ENCODE measurements around the gene CHRNA5. TPM values are rescaled to one million over a fixed set of nuclear protein-coding genes. Genes with fewer than 3 reads are reported as not detected.
"Not testable (repeated sequence)": the region's sequence is repeated elsewhere in the genome, so short reads cannot be mapped to it uniquely, and the experiment has no call there.

The CHRNA5 gene
- total and polyA plus RNA-seq, 2 experiments from 2014 or later: 0.24 to 1.3 TPM

DNA sequence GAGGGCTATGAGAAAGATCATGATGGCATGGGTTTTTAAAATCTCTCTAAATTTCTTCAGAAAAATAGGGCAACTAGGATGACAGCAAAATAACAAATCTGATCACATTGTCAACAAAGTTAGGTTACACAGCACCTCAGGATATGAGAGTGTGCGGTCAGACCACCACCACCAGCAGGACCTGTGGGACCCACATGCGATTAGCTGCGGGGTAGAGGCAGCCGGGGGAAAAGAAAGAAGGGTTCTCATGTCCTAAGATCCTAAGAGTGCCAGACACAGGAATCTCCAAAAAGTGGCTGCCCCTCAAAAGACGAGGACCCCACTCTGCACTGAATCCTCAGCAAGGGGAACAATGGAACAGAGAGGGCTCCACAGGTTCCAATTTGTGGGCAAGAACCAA, 39.9 kb downstream of the CHRNA5 start:
- H3K4me1 ChIP-seq (ENCODE audit: insufficient read depth): no peaks in the 10 kb centered on the region
- H3K9me2 ChIP-seq (ENCODE audit: insufficient read depth): no peaks in the 10 kb centered on the region
- H3K36me3 ChIP-seq (ENCODE audit: low read depth): no peaks in the 10 kb centered on the region
- H3K4me2 ChIP-seq (ENCODE audit: unreplicated experiment): no peak overlapping the region
- in situ Hi-C loops (cut with MboI): no loop called here
- no peak overlapping the region for H3K9ac ChIP-seq
- TF ChIP-seq EZH2 (IDR thresholded peaks at IDR 0.05; ENCODE audit: insufficient read depth, poor library complexity, severe bottlenecking): no peak
- no peak for TF ChIP-seq EZH2phosphoT487 (IDR thresholded peaks at IDR 0.05; ENCODE audit: insufficient read depth, low read depth)
- no peaks in the 10 kb centered on the region for H4K20me1 ChIP-seq (ENCODE audit: insufficient read depth)
- H3K27ac ChIP-seq: no peak overlapping the region
- no peak overlapping the region for H2AFZ ChIP-seq
- DNase-seq: no peak
- no peak overlapping the region for H3K4me3 ChIP-seq
- peaks cover 13% of the 10 kb centered on the region; the same call in 1 of the 2 replicates for H3K27me3 ChIP-seq (replicated peaks; ENCODE audit: insufficient read depth)
- H3F3A ChIP-seq (ENCODE audit: insufficient read depth): no peaks in the 10 kb centered on the region
- H3K79me2 ChIP-seq (ENCODE audit: insufficient read depth): no peaks in the 10 kb centered on the region
- 87% methylated on average over 5 of the region's 5 CpGs for WGBS, 2 experiments (ENCODE audit: low coverage in 1 of 2, low lambda C conversion rate in 2 of 2, missing lambda C conversion rate in 2 of 2)
- H3K9me3 ChIP-seq (ENCODE audit: low read depth): no peaks in the 10 kb centered on the region

DNA sequence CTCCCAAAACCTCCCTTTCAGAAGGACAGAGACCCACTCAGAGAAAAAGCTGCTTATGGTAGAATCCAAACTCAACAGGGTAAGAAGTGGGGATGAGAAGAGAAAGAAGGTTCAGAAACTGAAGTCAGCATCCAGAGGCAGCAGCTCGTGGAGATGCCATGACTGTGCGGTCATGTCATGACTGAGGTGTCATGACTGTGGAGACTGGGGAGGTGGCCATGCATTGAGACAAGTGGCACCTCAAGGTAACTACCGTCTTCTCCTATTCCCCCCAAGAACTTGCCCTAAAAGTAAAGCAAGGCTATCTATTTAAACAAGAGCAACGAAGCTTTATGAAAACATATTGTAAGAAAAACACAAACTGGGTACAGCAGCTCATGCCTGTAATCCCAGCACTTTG, 40.4 kb downstream of the CHRNA5 start:
- Histone ChIP-seq H3K36me3 (ENCODE audit: low read depth) (no peaks in the 10 kb centered on the region), H3K79me2 (ENCODE audit: insufficient read depth) (no peaks in the 10 kb centered on the region), H3K9me2 (ENCODE audit: insufficient read depth) (no peaks in the 10 kb centered on the region), H2AFZ (no peak overlapping the region), H3K9ac (no peak overlapping the region), H3K27me3 (replicated peaks; ENCODE audit: insufficient read depth) (peaks cover 13% of the 10 kb centered on the region; the same call in 1 of the 2 replicates), H3K4me3 (no peak overlapping the region), H3K27ac (no peak overlapping the region), H3F3A (ENCODE audit: insufficient read depth) (no peaks in the 10 kb centered on the region), H4K20me1 (ENCODE audit: insufficient read depth) (no peaks in the 10 kb centered on the region), H3K4me2 (ENCODE audit: unreplicated experiment) (no peak overlapping the region), H3K9me3 (ENCODE audit: low read depth) (no peaks in the 10 kb centered on the region), H3K4me1 (ENCODE audit: insufficient read depth) (no peaks in the 10 kb centered on the region)
- DNase-seq: no peak
- WGBS, 2 experiments (ENCODE audit: low coverage in 1 of 2, low lambda C conversion rate in 2 of 2, missing lambda C conversion rate in 2 of 2): 61 to 67% methylated on average over 4 of the region's 4 CpGs
- in situ Hi-C loops (cut with MboI): no loop called here
- TF ChIP-seq EZH2phosphoT487 (IDR thresholded peaks at IDR 0.05; ENCODE audit: insufficient read depth, low read depth) (no peak), EZH2 (IDR thresholded peaks at IDR 0.05; ENCODE audit: insufficient read depth, poor library complexity, severe bottlenecking) (no peak)

DNA sequence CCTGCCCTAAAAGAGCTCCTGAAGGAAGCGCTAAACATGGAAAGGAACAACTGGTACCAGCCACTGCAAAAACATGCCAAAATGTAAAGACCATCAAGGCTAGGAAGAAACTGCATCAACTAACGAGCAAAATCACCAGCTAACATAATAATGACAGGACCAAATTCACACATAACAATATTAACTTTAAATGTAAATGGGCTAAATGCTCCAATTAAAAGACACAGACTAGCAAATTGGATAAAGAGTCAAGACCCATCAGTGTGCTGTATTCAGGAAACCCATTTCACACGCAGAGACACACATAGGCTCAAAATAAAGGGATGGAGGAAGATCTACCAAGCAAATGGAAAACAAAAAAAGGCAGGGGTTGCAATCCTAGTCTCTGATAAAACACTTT, 44.2 kb downstream of the CHRNA5 start:
- H4K20me1 ChIP-seq (ENCODE audit: insufficient read depth); H3K9me3 ChIP-seq (ENCODE audit: low read depth); H3K4me2 ChIP-seq (ENCODE audit: unreplicated experiment); H3F3A ChIP-seq (ENCODE audit: insufficient read depth); H2AFZ ChIP-seq; H3K36me3 ChIP-seq (ENCODE audit: low read depth); H3K79me2 ChIP-seq (ENCODE audit: insufficient read depth); H3K4me3 ChIP-seq; H3K9ac ChIP-seq; H3K4me1 ChIP-seq (ENCODE audit: insufficient read depth); H3K9me2 ChIP-seq (ENCODE audit: insufficient read depth); H3K27me3 ChIP-seq (replicated peaks; ENCODE audit: insufficient read depth); DNase-seq; H3K27ac ChIP-seq; in situ Hi-C loops (cut with MboI): not testable (repeated sequence)
- 48 to 49% methylated on average over 3 of the region's 3 CpGs for WGBS, 2 experiments (ENCODE audit: low coverage in 1 of 2, low lambda C conversion rate in 2 of 2, missing lambda C conversion rate in 2 of 2)

DNA sequence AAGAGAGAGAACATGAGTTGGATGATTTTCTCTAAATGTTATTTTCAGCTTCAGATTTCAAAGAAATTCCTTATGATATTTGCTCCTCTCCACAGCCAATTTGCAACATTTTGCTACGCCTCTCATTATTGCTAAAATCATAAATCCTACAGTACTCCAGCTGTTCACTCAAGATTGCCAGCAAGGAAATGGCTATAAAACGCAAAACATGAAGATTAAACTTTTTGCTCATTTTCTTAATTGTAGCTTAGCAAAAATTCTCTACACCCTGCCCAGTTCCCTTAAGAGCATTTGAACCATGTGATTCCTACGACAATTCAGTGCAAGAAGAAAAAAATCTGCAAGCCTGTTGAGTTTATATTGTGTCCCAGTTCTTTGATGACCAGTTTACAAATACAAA, 48.7 kb downstream of the CHRNA5 start:
- no peaks in the 10 kb centered on the region for H3K9me2 ChIP-seq (ENCODE audit: insufficient read depth)
- H3K4me1 ChIP-seq (ENCODE audit: insufficient read depth): peaks cover 6% of the 10 kb centered on the region; the same call in 1 of the 2 replicates
- H3K79me2 ChIP-seq (ENCODE audit: insufficient read depth): no peaks in the 10 kb centered on the region
- no peak overlapping the region for H3K4me2 ChIP-seq (ENCODE audit: unreplicated experiment)
- H3K36me3 ChIP-seq (ENCODE audit: low read depth): no peaks in the 10 kb centered on the region
- H3K9ac ChIP-seq: no peak overlapping the region
- H3F3A ChIP-seq (ENCODE audit: insufficient read depth): peaks cover 6% of the 10 kb centered on the region
- H3K27me3 ChIP-seq (replicated peaks; ENCODE audit: insufficient read depth): peaks cover 2% of the 10 kb centered on the region; the same call in 1 of the 2 replicates
- TF ChIP-seq EZH2 (IDR thresholded peaks at IDR 0.05; ENCODE audit: insufficient read depth, poor library complexity, severe bottlenecking) (no peak), EZH2phosphoT487 (IDR thresholded peaks at IDR 0.05; ENCODE audit: insufficient read depth, low read depth) (no peak)
- H3K4me3 ChIP-seq: no peak overlapping the region
- DNase-seq: no peak
- no peak overlapping the region for H3K27ac ChIP-seq
- H3K9me3 ChIP-seq (ENCODE audit: low read depth): no peaks in the 10 kb centered on the region
- WGBS, 2 experiments (ENCODE audit: low coverage in 1 of 2, low lambda C conversion rate in 2 of 2, missing lambda C conversion rate in 2 of 2): 6 to 10% methylated on average over 3 of the region's 3 CpGs
- H2AFZ ChIP-seq: no peak overlapping the region
- no peaks in the 10 kb centered on the region for H4K20me1 ChIP-seq (ENCODE audit: insufficient read depth)
- in situ Hi-C loops (cut with MboI): no loop called here

DNA sequence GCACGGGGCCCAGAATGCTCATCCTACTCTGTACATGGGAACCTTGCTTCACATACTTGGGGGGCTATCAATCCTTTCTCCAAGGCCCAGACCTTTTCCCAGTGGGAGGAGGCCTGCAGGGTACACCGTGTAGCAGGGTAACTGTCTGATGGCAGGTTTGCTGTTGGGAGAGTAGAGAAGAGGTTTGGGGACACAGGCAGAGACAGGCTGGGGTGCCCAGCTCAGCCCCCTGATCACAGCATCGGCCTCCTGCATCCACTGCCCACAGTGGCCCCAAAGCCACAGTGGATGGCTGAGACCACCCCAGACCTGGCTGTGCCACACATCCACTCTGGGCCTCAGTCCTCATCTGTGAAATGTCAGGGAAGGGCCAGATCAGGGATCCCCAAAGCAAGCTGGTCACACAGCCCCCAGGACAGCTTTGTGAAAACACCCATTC, 49.9 kb downstream of the CHRNA5 start:
- Histone ChIP-seq H3K9ac (no peak overlapping the region), H3K4me2 (ENCODE audit: unreplicated experiment) (no peak overlapping the region), H3K4me3 (no peak overlapping the region), H3K27me3 (replicated peaks; ENCODE audit: insufficient read depth) (peaks cover 14% of the 10 kb centered on the region), H3K4me1 (ENCODE audit: insufficient read depth) (peaks cover 6% of the 10 kb centered on the region; the same call in 1 of the 2 replicates), H3K79me2 (ENCODE audit: insufficient read depth) (no peaks in the 10 kb centered on the region), H4K20me1 (ENCODE audit: insufficient read depth) (no peaks in the 10 kb centered on the region), H3K36me3 (ENCODE audit: low read depth) (no peaks in the 10 kb centered on the region), H2AFZ (no peak overlapping the region), H3K27ac (no peak overlapping the region), H3K9me2 (ENCODE audit: insufficient read depth) (no peaks in the 10 kb centered on the region), H3F3A (ENCODE audit: insufficient read depth) (peaks cover 6% of the 10 kb centered on the region), H3K9me3 (ENCODE audit: low read depth) (no peaks in the 10 kb centered on the region)
- in situ Hi-C loops (cut with MboI): no loop called here
- DNase-seq: no peak
- TF ChIP-seq EZH2 (IDR thresholded peaks at IDR 0.05; ENCODE audit: insufficient read depth, poor library complexity, severe bottlenecking) (no peak), EZH2phosphoT487 (IDR thresholded peaks at IDR 0.05; ENCODE audit: insufficient read depth, low read depth) (no peak)
- 66 to 80% methylated on average over 3 of the region's 3 CpGs for WGBS, 2 experiments (ENCODE audit: low coverage in 1 of 2, low lambda C conversion rate in 2 of 2, missing lambda C conversion rate in 2 of 2)
